GM12864 (cell line): ENCODE data around the gene SIGLEC11.
"Not testable (repeated sequence)": the region's sequence is repeated elsewhere in the genome, so short reads cannot be mapped to it uniquely, and the experiment has no call there.

Experiments used
- DNase-seq: peaks from one replicate; pipeline ENCODE4 v3.0.0-alpha.2; 2011; ENCODE audit warnings: low read depth
- H3K4me3 ChIP-seq: 2 replicates; pipeline ENCODE4 v1.5.1; 2011; ENCODE audit warnings: mild to moderate bottlenecking, low read depth, low read length, control low read depth
- CTCF ChIP-seq: IDR thresholded peaks from 2 replicates; pipeline ENCODE4 v1.5.1; 2011; ENCODE audit warnings: low read depth, mild to moderate bottlenecking, moderate library complexity, low read length, control low read depth, inconsistent platforms; ENCODE audit errors: missing control alignments

SIGLEC11 gene

GRCh38 chr19:49950590-49950948, 10.4 kb downstream of the SIGLEC11 start:
- no peak for TF ChIP-seq CTCF
- no peak overlapping the region for H3K4me3 ChIP-seq
- no peak for DNase-seq

- no peak for TF ChIP-seq CTCF
- DNase-seq, result no peak
- H3K4me3 ChIP-seq, result no peak overlapping the region
These were observed 11.0 kb downstream of the SIGLEC11 start for GRCh38 chr19:49949742-49950589.

- DNase-seq, result no peak
- TF ChIP-seq CTCF, result no peak
- H3K4me3 ChIP-seq, result no peak overlapping the region
These were observed 14.6 kb downstream of the SIGLEC11 start for GRCh38 chr19:49946415-49946814.

GRCh38 chr19:49944567-49944966, 16.4 kb downstream of the SIGLEC11 start:
- DNase-seq, result peak; percentile 51
- not testable (repeated sequence) for H3K4me3 ChIP-seq

- no peak for TF ChIP-seq CTCF
- DNase-seq, result no peak
- no peak overlapping the region for H3K4me3 ChIP-seq
These were observed 20.5 kb downstream of the SIGLEC11 start for GRCh38 chr19:49940482-49940791.

GRCh38 chr19:49939721-49940481, 21.1 kb downstream of the SIGLEC11 start:
- peak; percentile 41 for TF ChIP-seq CTCF
- no peak for DNase-seq
- H3K4me3 ChIP-seq, result no peak overlapping the region

- no peak for DNase-seq
- TF ChIP-seq CTCF, result no peak
- H3K4me3 ChIP-seq, result no peak overlapping the region
These were observed 22.3 kb downstream of the SIGLEC11 start for GRCh38 chr19:49938662-49939061.
